OCI-LY3 (cell line): ENCODE results near the gene MED19.
A peak's percentile ranks its signal among the peaks of the same experiment; 100 is the strongest.

ENCODE experiments used
- H2AFZ ChIP-seq: fragments of 200-600, 300-600 bp; shearing (Covaris generic); 2 replicates; pipeline ENCODE4 v1.6.0; 2014; ENCODE audit warnings: antibody characterized with exemption, low read depth, low read length
- H3K27ac ChIP-seq: fragments of 200-600, 300-600 bp; sonication (generic); 2 replicates; pipeline ENCODE4 v1.5.1; 2014; ENCODE audit warnings: mild to moderate bottlenecking, low read length, moderate library complexity, mixed read lengths
- H3K27me3 ChIP-seq: fragments of 200-600, 300-600 bp; sonication (generic); 2 replicates; pipeline ENCODE4 v1.6.1; 2014; ENCODE audit warnings: low read depth, low read length, mixed read lengths
- H3K36me3 ChIP-seq: fragments of 200-600, 300-600 bp; sonication (generic); replicated peaks from 2 replicates; pipeline ENCODE3; 2014; ENCODE audit warnings: low read depth, low read length, mixed read lengths
- H3K4me1 ChIP-seq: fragments of 300-600, 200-600 bp; sonication (generic); 2 replicates; pipeline ENCODE4 v1.6.1; 2014; ENCODE audit warnings: low read length, mixed read lengths
- H3K4me2 ChIP-seq: fragments of 200-600, 300-600 bp; sonication (generic); 2 replicates; pipeline ENCODE4 v1.6.1; 2014; ENCODE audit warnings: low read length, mixed read lengths
- H3K4me3 ChIP-seq: fragments of 300-600, 200-600 bp; sonication (generic); 2 replicates; pipeline ENCODE4 v1.5.1; 2014; ENCODE audit warnings: antibody characterized with exemption, mild to moderate bottlenecking, low read length, moderate library complexity
- H3K79me2 ChIP-seq: fragments of 300-600, 200-600 bp; shearing (Covaris generic); 2 replicates; pipeline ENCODE4 v1.6.1; 2014; ENCODE audit warnings: mild to moderate bottlenecking, low read length, mixed read lengths
- H3K9ac ChIP-seq: fragments of 300-600, 200-600 bp; shearing (Covaris generic); 2 replicates; pipeline ENCODE4 v1.6.0; 2014; ENCODE audit warnings: mild to moderate bottlenecking, low read length, moderate library complexity
- H3K9me3 ChIP-seq: fragments of 200-600, 300-600 bp; shearing (Covaris generic); 2 replicates; pipeline ENCODE4 v1.6.1; 2014; ENCODE audit warnings: low read length, mixed read lengths; ENCODE audit not compliant: insufficient read depth
- H4K20me1 ChIP-seq: fragments of 200-600, 300-600 bp; sonication (generic); 2 replicates; pipeline ENCODE4 v1.6.1; 2016; ENCODE audit warnings: low read length, mixed read lengths; ENCODE audit not compliant: insufficient read depth
- EZH2phosphoT487 ChIP-seq: fragments of 200-600 bp; shearing (Covaris generic); IDR thresholded peaks from 2 replicates; pipeline ENCODE4 v1.6.1; 2018; ENCODE audit warnings: antibody characterized with exemption, mixed run types, low read depth
- TF ChIP-seq, protein P1 (sequence below): fragments of 200-600, 300-600 bp; sonication (generic); IDR thresholded peaks from 2 replicates; pipeline ENCODE4 v1.5.1; 2014; ENCODE audit warnings: antibody characterized with exemption, low read length, low read depth

The MED19 gene

DNA sequence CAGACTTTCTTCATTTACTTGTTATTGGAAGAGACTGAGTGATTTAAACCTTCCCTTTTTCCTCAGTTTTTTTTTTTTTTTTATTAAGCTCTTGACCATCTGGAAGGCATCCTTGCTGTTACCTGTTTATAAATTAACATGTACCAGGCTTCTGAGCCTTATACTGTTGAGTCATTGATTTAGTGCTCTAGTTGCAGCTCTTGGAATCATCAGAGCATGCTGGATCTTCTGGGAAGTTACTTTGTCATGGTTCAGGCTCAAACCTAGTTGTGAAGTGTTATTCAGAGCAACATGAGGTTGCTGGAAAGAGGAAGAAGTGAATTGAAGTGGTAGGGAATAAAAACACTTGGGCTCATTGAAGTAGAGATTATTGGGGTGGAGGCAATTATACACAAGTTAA lies 37.8 kb downstream of the MED19 start:
- Histone ChIP-seq H3K27me3 (no peaks in the 10 kb centered on the region), H3K79me2 (peaks cover 95% of the 10 kb centered on the region), H3K27ac (no peak overlapping the region), H3K36me3 (peaks cover 57% of the 10 kb centered on the region), H2AFZ (no peak overlapping the region), H3K9ac (no peak overlapping the region), H3K9me3 (no peaks in the 10 kb centered on the region), H3K4me1 (peaks cover 9% of the 10 kb centered on the region), H3K4me3 (no peak overlapping the region), H4K20me1 (peaks cover 29% of the 10 kb centered on the region), H3K4me2 (no peak overlapping the region)
- TF ChIP-seq, protein P1, sequence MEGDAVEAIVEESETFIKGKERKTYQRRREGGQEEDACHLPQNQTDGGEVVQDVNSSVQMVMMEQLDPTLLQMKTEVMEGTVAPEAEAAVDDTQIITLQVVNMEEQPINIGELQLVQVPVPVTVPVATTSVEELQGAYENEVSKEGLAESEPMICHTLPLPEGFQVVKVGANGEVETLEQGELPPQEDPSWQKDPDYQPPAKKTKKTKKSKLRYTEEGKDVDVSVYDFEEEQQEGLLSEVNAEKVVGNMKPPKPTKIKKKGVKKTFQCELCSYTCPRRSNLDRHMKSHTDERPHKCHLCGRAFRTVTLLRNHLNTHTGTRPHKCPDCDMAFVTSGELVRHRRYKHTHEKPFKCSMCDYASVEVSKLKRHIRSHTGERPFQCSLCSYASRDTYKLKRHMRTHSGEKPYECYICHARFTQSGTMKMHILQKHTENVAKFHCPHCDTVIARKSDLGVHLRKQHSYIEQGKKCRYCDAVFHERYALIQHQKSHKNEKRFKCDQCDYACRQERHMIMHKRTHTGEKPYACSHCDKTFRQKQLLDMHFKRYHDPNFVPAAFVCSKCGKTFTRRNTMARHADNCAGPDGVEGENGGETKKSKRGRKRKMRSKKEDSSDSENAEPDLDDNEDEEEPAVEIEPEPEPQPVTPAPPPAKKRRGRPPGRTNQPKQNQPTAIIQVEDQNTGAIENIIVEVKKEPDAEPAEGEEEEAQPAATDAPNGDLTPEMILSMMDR, result no peak
- no peak for TF ChIP-seq EZH2phosphoT487

DNA sequence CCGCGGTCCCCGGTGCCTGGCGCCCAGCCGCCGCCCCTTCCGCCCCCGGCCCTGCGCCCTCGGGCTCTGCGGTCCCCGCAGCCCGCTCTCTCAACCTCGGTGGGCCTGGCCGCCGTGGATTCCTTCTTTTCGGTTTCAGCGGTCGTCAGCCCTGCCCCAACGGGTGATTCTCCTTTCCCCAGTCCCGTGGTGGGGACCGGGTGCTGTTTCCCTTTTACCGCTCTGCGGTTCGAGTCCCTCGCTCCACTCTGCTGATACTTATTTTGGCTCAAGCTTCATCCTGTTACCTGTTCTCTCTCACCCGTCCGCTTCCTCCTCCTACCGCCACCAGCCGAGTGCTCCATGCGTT lies 43.6 kb downstream of the MED19 start:
- Histone ChIP-seq H3K9ac (peak overlapping the region; percentile 98), H3K36me3 (peaks cover 20% of the 10 kb centered on the region), H3K27ac (peak overlapping the region; percentile 80), H3K79me2 (peaks cover 54% of the 10 kb centered on the region), H2AFZ (peak overlapping the region; percentile 32; the same call in 1 of the 2 replicates), H3K9me3 (no peaks in the 10 kb centered on the region), H4K20me1 (peaks cover 5% of the 10 kb centered on the region; the same call in 1 of the 2 replicates), H3K27me3 (no peaks in the 10 kb centered on the region), H3K4me3 (peak overlapping the region; percentile 97), H3K4me1 (peaks cover 18% of the 10 kb centered on the region), H3K4me2 (peak overlapping the region; percentile 85)
- no peak for TF ChIP-seq EZH2phosphoT487
- TF ChIP-seq, protein P1, result no peak

DNA sequence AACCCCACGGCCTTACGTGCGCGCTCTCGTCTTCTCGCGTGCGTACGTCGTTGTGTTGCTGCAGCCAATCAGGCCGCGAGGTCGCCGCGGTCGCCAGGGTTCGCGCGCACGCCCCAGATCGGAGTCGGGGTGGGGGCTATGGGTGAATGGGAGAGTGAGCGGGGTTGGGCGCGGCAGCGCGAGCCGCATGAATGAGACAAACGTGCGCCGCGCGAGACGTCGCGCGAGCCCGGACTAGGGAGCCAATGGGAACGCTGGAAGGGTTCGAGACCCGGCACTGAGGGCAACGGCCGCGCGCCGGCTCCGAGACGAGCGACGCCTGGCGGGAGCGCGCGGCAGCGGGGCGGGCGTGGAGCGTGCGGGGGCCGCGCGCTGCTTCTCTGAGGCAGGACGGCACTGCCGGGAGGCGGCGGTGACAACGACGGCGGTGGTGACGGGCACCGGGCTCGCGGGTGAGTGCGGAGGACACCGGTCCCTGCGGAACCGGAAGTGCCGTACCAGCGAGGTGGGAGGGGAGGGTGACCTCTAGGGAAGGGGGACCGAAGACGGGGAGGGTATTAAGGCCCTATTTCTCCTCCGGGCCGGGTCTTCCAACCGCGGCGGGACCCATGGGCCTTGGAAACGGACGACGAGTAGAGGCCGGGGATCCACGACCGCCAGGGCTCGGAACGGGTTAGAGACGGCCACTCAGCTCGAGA lies 44.1 kb downstream of the MED19 start, which contains the start of gene ZDHHC5:
Gene ZDHHC5 (plus strand): TSS at position 379 of the 698 bp plus-strand sequence. CDS start 4,977 bp downstream, outside the sequence.
- H3K4me1 ChIP-seq, result peaks cover 18% of the 10 kb centered on the region
- H3K27ac ChIP-seq, result peak within 1 kb of the TSS; percentile 80
- H2AFZ ChIP-seq, result peak within 1 kb of the TSS; percentile 88
- no peaks in the 10 kb centered on the region for H3K27me3 ChIP-seq
- peak within 1 kb of the TSS; percentile 97 for H3K4me3 ChIP-seq
- no peaks in the 10 kb centered on the region for H3K9me3 ChIP-seq
- peaks cover 15% of the 10 kb centered on the region for H3K36me3 ChIP-seq
- H4K20me1 ChIP-seq, result peaks cover 5% of the 10 kb centered on the region; the same call in 1 of the 2 replicates
- peaks cover 49% of the 10 kb centered on the region for H3K79me2 ChIP-seq
- peak within 1 kb of the TSS; percentile 98 for H3K9ac ChIP-seq
- TF ChIP-seq, protein P1, result peak; percentile 44
- TF ChIP-seq EZH2phosphoT487, result no peak
- H3K4me2 ChIP-seq, result peak within 1 kb of the TSS; percentile 85

DNA sequence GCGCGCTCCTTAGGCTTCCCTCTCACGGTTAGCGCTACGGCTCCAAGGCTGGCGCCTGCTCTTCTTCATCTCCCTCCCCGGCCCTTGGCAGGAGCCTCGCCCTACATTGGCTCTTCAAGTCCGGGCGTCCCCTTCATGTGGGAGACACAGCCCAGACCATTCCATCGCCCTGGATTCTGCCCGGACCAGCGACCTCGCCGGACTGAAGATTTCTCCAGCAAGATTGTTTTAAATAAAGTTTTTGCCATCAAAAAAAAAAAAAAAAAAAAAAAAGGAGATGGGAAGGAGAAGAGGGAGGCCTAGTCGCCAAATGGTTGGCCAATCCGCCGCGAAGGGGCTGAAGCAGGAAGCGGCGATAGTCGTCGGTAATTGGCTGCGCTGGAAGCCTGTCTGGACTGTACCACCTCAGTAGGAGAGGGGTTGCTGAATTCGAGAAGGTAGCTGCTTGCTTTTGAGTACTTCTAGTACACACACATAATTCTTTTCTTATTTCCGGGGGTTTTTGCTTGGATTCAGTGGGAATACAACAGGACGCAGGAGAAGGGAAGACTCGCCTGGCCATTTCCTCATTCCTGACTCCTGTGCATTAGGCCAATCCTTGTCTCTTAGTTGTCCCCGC lies 44.8 kb downstream of the MED19 start:
- H3K4me2 ChIP-seq, result peak overlapping the region; percentile 78
- peak overlapping the region; percentile 88 for H2AFZ ChIP-seq
- no peak for TF ChIP-seq EZH2phosphoT487
- TF ChIP-seq, protein P1, result no peak
- H3K27me3 ChIP-seq, result no peaks in the 10 kb centered on the region
- peaks cover 11% of the 10 kb centered on the region for H3K36me3 ChIP-seq
- H3K27ac ChIP-seq, result peak overlapping the region; percentile 80
- peaks cover 42% of the 10 kb centered on the region for H3K79me2 ChIP-seq
- H4K20me1 ChIP-seq, result peaks cover 5% of the 10 kb centered on the region; the same call in 1 of the 2 replicates
- peak overlapping the region; percentile 98 for H3K9ac ChIP-seq
- H3K4me1 ChIP-seq, result peaks cover 18% of the 10 kb centered on the region
- peak overlapping the region; percentile 97 for H3K4me3 ChIP-seq
- no peaks in the 10 kb centered on the region for H3K9me3 ChIP-seq
